ENCODE results near the gene CNNM2. TPM values are rescaled to one million over a fixed set of nuclear protein-coding genes. Genes with fewer than 3 reads are reported as not detected.
"Not testable (repeated sequence)": the region's sequence is repeated elsewhere in the genome, so short reads cannot be mapped to it uniquely, and the experiment has no call there.

CNNM2 gene
- polyA plus RNA-seq, 3 donors: 1.0 to 3.2 (median 1.9) TPM

- no peak overlapping the region for H3K27ac ChIP-seq (ENCODE audit: low read depth, low read length)
- 68 to 91% (median 89%) methylated on average over 1 of the region's 1 CpG for WGBS, 3 donors
These were observed 79.9 kb downstream of the CNNM2 start for GRCh38 chr10:102997998-102998397.

- 86 to 95% (median 95%) methylated on average over 7 of the region's 7 CpGs for WGBS, 3 donors
These were observed 80.4 kb downstream of the CNNM2 start for GRCh38 chr10:102998399-102998907.

GRCh38 chr10:103000050-103000449 lies 82.0 kb downstream of the CNNM2 start:
- not testable (repeated sequence) for H3K27ac ChIP-seq (ENCODE audit: low read depth, low read length)
- 96% methylated on average over 7 of the region's 7 CpGs for WGBS, 3 donors

More at GRCh38 chr10:102998399-102998907, 80.4 kb downstream of the CNNM2 start:
- H3K27ac ChIP-seq (ENCODE audit: low read depth, low read length): no peak overlapping the region

- H3K27ac ChIP-seq (ENCODE audit: low read depth, low read length): no peak overlapping the region
- WGBS, 3 donors: 77 to 95% (median 86%) methylated on average over 5 of the region's 5 CpGs
These were observed 88.9 kb downstream of the CNNM2 start for GRCh38 chr10:103007017-103007416.

GRCh38 chr10:103013416-103013815 lies 95.3 kb downstream of the CNNM2 start:
- no peak overlapping the region for H3K27ac ChIP-seq (ENCODE audit: low read depth, low read length)
- WGBS, 3 donors: 81 to 87% (median 83%) methylated on average over 5 of the region's 5 CpGs

- no peak overlapping the region for H3K27ac ChIP-seq (ENCODE audit: low read depth, low read length)
- 96 to 97% (median 97%) methylated on average over 3 of the region's 3 CpGs for WGBS, 3 donors
These were observed 101.3 kb downstream of the CNNM2 start for GRCh38 chr10:103019425-103019824.

- 88 to 92% (median 89%) methylated on average over 18 of the region's 18 CpGs for WGBS, 3 donors
- no peak overlapping the region for H3K27ac ChIP-seq (ENCODE audit: low read depth, low read length)
These were observed 103.2 kb downstream of the CNNM2 start for GRCh38 chr10:103021150-103021899.

- WGBS, 3 donors: 52 to 73% (median 71%) methylated on average over 5 of the region's 5 CpGs
- H3K27ac ChIP-seq (ENCODE audit: low read depth, low read length): no peak overlapping the region
These were observed 103.8 kb downstream of the CNNM2 start for GRCh38 chr10:103021900-103022293.

GRCh38 chr10:103025696-103026095 lies 107.6 kb downstream of the CNNM2 start:
- H3K27ac ChIP-seq (ENCODE audit: low read depth, low read length): no peak overlapping the region
- 90 to 92% (median 91%) methylated on average over 2 of the region's 2 CpGs for WGBS, 3 donors

GRCh38 chr10:103038570-103038969 lies 120.5 kb downstream of the CNNM2 start:
- 78 to 86% (median 82%) methylated on average over 2 of the region's 2 CpGs for WGBS, 3 donors
- no peak overlapping the region for H3K27ac ChIP-seq (ENCODE audit: low read depth, low read length)

GRCh38 chr10:103040418-103040817 lies 122.3 kb downstream of the CNNM2 start:
- 80 to 91% (median 84%) methylated on average over 4 of the region's 4 CpGs for WGBS, 3 donors
- no peak overlapping the region for H3K27ac ChIP-seq (ENCODE audit: low read depth, low read length)

GRCh38 chr10:103041391-103041790 lies 123.3 kb downstream of the CNNM2 start:
- 89 to 93% (median 89%) methylated on average over 6 of the region's 6 CpGs for WGBS, 3 donors

GRCh38 chr10:103042129-103042528 lies 124.0 kb downstream of the CNNM2 start:
- no peak overlapping the region for H3K27ac ChIP-seq (ENCODE audit: low read depth, low read length)
- WGBS, 3 donors: 83 to 89% (median 88%) methylated on average over 5 of the region's 5 CpGs

More at GRCh38 chr10:103041391-103041790, 123.3 kb downstream of the CNNM2 start:
- no peak overlapping the region for H3K27ac ChIP-seq (ENCODE audit: low read depth, low read length)

- WGBS, 3 donors: 90 to 92% (median 90%) methylated on average over 7 of the region's 7 CpGs
- no peak overlapping the region for H3K27ac ChIP-seq (ENCODE audit: low read depth, low read length)
These were observed 124.8 kb downstream of the CNNM2 start for GRCh38 chr10:103042908-103043307.

- no peak overlapping the region for H3K27ac ChIP-seq (ENCODE audit: low read depth, low read length)
- WGBS, 3 donors: 74 to 83% (median 77%) methylated on average over 8 of the region's 8 CpGs
These were observed 126.9 kb downstream of the CNNM2 start for GRCh38 chr10:103044942-103045489.

- H3K27ac ChIP-seq (ENCODE audit: low read depth, low read length): no peak overlapping the region
- 92 to 97% (median 94%) methylated on average over 3 of the region's 3 CpGs for whole genome bisulfite sequencing, 3 donors
These were observed 127.9 kb downstream of the CNNM2 start for GRCh38 chr10:103045961-103046360.

GRCh38 chr10:103047381-103047780 lies 129.3 kb downstream of the CNNM2 start:
- WGBS, 3 donors: 90 to 94% (median 91%) methylated on average over 3 of the region's 3 CpGs
- no peak overlapping the region for H3K27ac ChIP-seq (ENCODE audit: low read depth, low read length)

- no peak overlapping the region for H3K27ac ChIP-seq (ENCODE audit: low read depth, low read length)
- WGBS, 3 donors: 70 to 97% (median 76%) methylated on average over 6 of the region's 6 CpGs
These were observed 131.1 kb downstream of the CNNM2 start for GRCh38 chr10:103049237-103049636.

- H3K27ac ChIP-seq (ENCODE audit: low read depth, low read length): no peak overlapping the region
- 31 to 38% (median 35%) methylated on average over 20 of the region's 20 CpGs for WGBS, 3 donors
These were observed 135.8 kb downstream of the CNNM2 start for GRCh38 chr10:103053659-103054581.
